NCI-H1436 treated with DMSO at 0.1 percent for 48 hours (cell line): ENCODE data around the gene PLPPR3.
"Not testable (repeated sequence)": the region's sequence is repeated elsewhere in the genome, so short reads cannot be mapped to it uniquely, and the experiment has no call there.

Experiments used
- DNase-seq: peaks from one replicate; lab custom pipeline; 2025; lab: John Stamatoyannopoulos, UW

Gene PLPPR3

GRCh38 chr19:827710-828321 lies 6.1 kb upstream of the PLPPR3 start, which contains the start of gene AZU1:
Gene AZU1 (plus strand): TSS chr19:827837. CDS start chr19:827847, 10 bp downstream.
- no peak for DNase-seq

GRCh38 chr19:827314-827709 lies 5.6 kb upstream of the PLPPR3 start:
- DNase-seq = no peak

GRCh38 chr19:825897-826644 lies 4.3 kb upstream of the PLPPR3 start:
- DNase-seq = no peak

GRCh38 chr19:824885-825284 lies 3.1 kb upstream of the PLPPR3 start:
- DNase-seq = no peak

GRCh38 chr19:823565-824121 lies 1.9 kb upstream of the PLPPR3 start:
- DNase-seq = no peak

- no peak for DNase-seq
Observed at GRCh38 chr19:821231-821824, 427 bp downstream of the PLPPR3 start.

- DNase-seq = not testable (repeated sequence)
Observed at GRCh38 chr19:820212-820611, 1.5 kb downstream of the PLPPR3 start.

GRCh38 chr19:816500-816857 lies 5.3 kb downstream of the PLPPR3 start:
- DNase-seq = no peak

GRCh38 chr19:815775-816499 lies 5.8 kb downstream of the PLPPR3 start:
- no peak for DNase-seq

GRCh38 chr19:815079-815774 lies 6.5 kb downstream of the PLPPR3 start:
- DNase-seq = no peak

GRCh38 chr19:814152-815078 lies 7.3 kb downstream of the PLPPR3 start:
- no peak for DNase-seq

- DNase-seq = no peak
Observed at GRCh38 chr19:813219-814151, 8.3 kb downstream of the PLPPR3 start.

- DNase-seq = no peak
Observed at GRCh38 chr19:812747-813218, 9.0 kb downstream of the PLPPR3 start.

GRCh38 chr19:812049-812746 lies 9.6 kb downstream of the PLPPR3 start:
- DNase-seq = no peak

- DNase-seq = no peak
Observed at GRCh38 chr19:811506-812048, 10.2 kb downstream of the PLPPR3 start.

GRCh38 chr19:810883-811489 lies 10.8 kb downstream of the PLPPR3 start:
- DNase-seq = no peak

- no peak for DNase-seq
Observed at GRCh38 chr19:810077-810855, 11.5 kb downstream of the PLPPR3 start.
